Middle frontal gyrus (tissue), 1 donor: ENCODE measurements around the gene PRKCZ.

Experiments
- DNase-seq: peaks from one replicate; pipeline ENCODE4 v3.0.0-alpha.2; 2015; ENCODE audit warnings: low spot score; ENCODE audit errors: extremely low spot score

Gene PRKCZ

DNA sequence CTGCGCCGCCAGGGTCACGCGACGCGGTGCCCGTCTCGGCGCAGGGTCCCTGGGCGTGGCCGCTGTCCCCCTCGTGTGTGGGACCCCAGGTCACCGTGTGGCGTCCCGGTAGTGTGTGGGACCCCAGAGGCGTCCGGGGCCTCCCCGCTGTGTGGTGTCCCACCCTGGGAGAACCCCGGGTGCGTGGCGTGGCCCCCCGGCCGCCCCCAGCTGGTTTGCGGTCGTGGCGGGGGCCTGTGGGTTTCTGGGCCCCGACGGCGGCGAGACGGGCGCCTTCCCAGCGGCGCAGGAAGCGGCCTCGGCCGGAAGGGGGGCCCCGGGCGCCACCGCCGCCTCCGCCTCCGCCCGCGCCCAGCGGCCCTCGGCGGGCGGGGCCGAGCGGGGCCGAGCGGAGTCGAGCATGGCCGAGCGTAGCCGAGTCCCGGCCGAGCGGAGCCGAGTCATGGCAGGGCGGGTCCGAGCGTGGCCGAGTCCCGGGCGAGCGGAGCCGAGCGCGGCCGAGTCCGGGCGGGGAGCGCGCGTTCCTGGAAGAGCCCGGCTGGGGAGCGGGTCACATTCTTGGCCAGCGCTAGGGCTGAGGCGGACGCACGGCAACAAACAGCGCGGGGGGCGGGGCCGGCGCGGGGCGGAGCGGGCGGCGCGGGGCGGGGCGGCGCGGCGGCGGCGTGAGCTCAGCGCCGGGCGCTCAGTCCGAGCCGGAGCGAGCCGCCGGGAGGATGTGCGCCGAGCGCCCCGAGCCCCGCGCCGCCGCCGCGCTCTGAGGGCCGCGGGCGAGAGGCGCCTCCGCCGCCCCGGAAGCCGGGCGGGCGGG lies 177.3 kb downstream of the PRKCZ start:
- peak; percentile 91 for DNase-seq

DNA sequence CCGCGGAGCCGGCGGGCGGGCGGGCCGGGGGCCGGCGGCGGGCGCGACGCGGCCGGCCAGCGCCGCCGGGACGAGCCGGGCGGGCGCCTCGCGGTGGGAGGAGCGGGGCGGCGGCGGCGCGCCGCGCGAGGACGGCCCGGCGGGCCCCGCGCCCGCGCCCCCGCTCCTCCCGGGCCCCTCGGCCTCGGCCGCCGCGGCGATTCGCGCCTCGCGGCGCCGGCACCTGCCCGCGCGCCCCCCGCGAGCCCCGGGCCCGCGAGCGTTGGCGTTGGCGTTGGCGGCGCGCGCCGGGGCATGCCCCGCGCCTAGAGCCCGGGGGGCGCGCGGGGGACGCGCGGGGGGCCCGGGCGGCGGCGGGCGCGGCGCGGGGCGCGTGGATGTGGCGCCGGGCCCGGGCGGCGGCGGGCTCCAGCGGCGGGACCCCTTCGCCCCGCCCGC lies 178.0 kb downstream of the PRKCZ start, which contains the start of gene SKI:
TSS of gene SKI (plus strand) at position 163 of the 438 bp plus-strand sequence. CDS start 448 bp downstream, outside the sequence.
- DNase-seq: no peak

DNA sequence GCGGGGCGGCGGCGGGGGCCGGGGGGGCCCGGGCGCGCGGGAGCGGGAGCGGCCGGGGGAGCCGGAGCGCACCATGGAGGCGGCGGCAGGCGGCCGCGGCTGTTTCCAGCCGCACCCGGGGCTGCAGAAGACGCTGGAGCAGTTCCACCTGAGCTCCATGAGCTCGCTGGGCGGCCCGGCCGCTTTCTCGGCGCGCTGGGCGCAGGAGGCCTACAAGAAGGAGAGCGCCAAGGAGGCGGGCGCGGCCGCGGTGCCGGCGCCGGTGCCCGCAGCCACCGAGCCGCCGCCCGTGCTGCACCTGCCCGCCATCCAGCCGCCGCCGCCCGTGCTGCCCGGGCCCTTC lies 178.5 kb downstream of the PRKCZ start:
- no peak for DNase-seq

DNA sequence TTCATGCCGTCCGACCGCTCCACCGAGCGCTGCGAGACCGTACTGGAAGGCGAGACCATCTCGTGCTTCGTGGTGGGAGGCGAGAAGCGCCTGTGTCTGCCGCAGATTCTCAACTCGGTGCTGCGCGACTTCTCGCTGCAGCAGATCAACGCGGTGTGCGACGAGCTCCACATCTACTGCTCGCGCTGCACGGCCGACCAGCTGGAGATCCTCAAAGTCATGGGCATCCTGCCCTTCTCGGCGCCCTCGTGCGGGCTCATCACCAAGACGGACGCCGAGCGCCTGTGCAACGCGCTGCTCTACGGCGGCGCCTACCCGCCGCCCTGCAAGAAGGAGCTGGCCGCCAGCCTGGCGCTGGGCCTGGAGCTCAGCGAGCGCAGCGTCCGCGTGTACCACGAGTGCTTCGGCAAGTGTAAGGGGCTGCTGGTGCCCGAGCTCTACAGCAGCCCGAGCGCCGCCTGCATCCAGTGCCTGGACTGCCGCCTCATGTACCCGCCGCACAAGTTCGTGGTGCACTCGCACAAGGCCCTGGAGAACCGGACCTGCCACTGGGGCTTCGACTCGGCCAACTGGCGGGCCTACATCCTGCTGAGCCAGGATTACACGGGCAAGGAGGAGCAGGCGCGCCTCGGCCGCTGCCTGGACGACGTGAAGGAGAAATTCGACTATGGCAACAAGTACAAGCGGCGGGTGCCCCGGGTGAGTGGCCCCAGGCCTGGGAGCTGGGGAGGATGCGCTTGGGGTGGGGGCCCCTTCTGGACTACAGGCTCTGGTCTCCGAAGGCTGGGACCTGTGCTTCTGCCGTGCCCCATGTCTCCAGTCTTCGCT lies 179.0 kb downstream of the PRKCZ start:
- DNase-seq: peak; percentile 38

DNA sequence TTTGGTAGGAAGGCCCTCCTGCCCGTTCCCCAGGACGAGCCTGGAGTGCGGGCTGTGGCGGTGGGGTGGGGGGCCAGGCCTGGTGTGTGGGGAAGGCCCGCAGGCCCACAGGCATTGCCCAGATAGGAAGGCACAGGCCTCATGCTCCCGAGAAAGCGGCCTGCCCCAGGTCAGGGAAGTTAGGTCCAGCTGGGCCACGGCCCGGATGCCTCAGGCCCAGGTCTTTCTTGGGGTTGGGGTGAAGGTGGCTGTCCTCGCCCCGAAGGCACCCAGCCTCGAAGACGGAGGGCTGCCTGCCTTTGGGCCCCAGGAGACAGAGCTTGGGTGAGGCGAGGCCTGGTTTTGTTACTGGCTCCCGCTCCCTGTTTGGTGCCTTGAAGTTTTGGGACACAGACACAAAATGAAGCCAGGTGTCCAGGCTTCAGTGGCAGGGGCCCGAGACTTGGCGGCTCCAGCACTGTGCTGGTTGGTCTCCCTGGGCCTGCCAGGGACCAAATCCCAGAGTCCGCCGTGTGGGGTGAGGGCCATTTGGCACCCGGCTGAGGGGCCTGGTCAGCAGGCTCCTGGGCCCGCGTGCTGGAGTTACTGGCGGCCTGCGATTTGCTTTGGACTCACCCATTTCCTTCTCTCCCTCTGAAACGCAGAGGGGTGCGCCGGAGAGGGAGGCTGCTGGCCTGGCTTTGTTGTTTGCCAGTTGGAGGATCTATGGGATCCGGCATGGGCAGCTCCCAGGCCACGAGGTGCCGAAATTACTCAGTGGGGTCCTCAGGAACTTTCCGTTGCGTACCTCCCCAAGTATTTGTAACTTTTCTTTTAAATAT lies 179.9 kb downstream of the PRKCZ start:
- no peak for DNase-seq

DNA sequence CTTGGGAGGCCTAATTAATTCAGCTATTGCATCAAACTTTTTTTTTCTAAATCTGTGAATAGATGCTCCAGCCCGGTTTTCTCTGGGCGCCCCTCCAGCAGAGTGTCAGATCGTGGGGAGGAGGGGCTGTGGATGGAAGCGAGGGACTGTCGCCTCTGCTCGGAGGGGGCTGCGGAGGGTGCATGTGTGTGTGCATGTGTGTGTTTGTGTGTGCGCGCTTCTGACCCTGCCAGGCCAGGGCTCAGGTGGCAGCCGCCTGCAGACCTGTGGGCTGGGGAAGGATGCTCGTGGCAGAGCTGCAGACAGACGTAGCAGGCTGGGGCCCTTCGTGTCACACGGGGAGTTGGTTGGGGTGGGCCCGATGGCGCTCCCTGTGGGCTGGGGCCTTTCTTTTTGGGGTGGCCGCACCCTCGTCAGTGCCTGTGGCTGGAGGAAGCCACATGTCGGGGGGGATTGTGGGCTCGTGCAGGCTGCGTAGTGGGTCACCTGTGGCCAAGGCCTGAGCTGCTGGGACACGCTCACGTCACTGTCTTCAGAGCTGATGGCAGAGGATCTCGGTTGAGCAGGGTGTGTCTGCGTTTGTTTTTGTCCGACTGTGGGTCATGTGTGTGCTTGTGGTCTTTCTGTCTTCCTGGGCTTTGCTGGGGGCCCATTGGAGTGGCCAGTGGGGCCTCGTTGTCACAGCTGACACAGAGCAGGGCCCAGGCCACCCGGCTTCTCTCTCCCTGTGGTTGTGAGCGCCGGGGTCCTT lies 180.7 kb downstream of the PRKCZ start:
- DNase-seq: no peak

DNA sequence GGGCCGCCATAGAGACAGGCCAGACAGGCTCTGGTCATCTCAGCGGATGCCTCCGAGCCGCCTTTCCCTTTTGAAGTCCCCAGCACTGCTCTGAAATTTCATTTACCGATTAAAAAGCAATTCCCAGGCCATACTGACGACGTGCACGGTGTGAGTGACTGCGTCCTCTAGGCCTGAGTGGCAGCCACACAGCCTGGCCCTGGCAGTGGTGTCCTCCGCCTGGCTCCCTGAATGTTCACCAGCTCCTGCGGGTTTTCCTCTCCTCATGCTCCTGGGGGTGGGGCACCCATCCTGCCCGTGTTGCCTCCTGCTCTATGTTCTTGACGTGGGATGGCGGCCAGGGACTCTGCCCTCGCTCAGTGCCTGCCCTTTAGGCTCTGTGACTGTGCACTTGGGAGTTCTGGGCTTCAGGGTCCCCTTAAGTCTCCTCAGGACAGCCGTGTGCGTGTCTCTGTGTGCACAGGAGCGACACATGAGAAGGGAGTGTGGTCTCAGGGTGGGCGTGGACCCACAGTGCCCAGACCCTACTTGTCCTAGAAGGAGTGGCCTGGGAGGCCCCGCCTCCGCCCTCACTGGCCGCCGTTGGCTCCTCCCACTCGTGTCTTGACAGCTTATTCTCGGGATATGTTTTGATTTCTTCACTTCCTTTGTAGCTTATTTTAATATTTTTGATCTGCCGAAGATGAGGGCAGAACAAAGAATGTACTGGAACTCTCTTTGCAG lies 181.5 kb downstream of the PRKCZ start:
- no peak for DNase-seq

DNA sequence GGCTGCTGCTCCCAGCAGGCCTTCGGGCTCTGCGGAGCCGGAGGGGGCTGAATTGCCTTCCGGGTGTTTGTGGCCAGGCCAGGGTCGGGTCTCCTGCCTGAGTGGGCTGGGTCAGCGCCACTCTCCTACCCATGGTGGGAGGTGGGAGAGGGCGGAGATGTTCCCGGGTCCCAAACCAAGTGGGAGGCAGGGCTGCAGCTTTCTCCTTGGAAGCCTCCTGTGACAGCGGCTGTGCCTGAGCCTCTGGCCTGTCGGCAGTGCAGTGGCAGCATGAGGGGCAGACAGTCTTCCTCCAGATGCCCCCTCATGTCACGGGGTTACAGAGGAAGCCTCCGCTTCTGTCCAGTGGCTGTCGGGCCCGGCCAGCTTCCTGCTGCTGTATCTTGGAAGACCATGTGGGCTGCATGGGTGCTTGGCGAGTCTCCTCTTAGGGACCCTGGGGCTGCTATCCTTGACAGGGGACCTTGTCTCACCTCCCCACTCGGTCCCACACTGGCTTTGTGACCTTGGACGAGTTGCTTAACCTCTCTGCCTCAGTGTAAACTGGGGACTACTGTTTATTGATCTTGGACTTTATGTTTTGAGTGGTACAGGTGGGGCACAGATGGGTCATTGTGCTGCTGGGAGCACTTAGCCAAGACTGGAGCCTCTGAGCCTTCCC lies 182.2 kb downstream of the PRKCZ start:
- DNase-seq: no peak

DNA sequence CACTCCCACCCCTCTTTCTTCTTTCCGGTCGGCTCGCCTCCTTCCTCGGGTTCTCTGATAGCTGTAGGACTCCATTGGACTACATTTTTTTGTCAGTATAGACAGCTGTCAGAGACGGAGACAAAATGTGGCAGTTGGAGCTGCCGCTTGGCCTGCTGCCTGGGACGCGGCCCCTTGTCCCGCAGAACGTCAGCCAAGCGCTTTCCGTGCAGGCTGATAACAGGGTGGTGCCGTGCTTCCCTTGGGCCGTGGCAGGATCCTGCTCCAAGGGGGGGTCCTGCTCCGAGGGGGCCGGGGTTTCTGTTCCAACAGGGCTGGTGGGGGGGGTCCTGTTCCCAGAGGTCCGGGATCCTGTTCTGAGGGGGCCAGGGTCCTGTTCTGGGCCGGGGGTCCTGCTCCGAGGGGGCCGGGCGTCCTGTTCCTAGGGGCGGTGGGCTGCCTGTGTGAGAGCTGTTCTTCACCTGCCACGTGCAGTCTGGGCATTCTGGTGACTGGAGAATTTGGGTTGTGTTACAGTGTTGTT lies 182.8 kb downstream of the PRKCZ start:
- DNase-seq: no peak

DNA sequence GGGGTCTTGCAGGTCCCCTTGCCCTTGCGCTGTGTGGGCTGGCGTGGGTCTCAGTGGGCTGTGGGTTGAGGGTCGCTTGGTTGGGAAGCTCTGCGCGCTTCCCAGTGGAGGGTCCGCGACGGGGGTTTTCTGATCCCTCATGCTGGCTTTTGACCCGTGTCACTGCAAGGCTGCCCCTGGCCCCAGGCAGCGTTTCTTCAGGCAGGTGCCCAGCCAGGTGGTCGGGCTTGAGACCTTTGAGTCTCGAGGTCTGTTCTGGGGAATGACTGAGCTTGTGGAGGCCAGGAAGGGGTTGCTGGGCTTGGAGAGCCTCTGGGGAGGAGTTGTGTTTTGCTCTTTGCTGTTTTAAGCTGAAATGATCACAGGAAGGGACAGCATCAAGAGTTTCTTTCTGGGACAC lies 183.3 kb downstream of the PRKCZ start:
- no peak for DNase-seq

DNA sequence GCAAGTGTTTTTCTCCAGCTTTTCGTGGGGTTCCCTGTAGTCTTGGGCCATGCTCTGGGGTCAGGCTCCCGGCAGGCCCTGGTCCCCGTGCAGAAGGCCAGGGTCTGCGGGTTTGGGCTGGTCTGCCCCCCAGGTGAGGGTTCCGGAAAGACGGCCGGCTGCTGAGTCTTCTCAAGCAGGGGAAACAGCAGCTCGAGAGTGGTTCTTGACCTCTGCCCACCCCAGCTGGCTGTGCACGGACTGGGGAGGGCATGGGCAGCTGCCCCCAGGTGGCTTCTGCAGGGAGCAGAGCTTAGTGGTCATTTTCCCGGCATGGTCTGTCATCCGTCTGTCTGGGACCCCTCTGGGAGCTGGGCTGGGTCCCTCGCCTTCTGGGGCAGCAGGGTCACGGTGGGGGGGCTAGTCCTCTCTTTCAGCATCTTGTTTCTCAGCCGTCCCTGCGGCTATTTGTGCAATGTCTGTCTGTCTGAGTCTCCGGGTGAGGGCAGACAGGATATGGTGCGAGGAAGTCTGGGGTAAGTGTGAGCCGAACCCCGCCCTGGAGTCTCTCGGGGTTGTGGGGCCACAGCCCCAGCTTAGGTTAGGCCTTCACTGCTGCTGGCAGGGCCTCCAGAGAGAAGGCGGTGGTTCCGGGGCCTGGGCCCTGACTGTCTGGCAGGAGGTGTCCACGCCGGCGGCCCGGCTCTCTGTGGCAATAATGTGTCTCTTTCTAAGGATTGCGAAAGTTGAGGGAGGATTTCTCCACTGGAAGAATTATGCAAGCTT lies 184.0 kb downstream of the PRKCZ start:
- no peak for DNase-seq

DNA sequence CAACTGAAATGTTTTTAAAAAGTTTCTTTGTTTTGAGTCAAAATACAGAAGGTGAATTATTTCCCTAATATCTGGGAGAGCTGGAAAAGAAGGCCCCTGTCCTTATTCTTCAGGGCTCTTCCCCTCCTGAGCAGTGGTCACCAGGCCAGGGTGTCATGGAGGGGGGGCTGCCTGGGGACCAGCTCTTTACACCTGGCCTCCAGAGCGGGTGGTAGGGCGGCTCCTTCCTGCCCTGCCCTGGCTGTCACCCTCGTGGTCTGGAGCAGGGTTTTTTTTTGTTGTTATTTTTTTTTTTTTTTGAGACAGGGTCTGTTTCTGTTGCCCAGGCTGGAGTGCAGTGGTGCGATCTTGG lies 184.5 kb downstream of the PRKCZ start:
- DNase-seq: no peak
